OCI-LY7 (cell line): ENCODE measurements around the gene CRABP2. TPM values are rescaled to one million over a fixed set of nuclear protein-coding genes. Genes with fewer than 3 reads are reported as not detected.

Source experiments
- BruUV-seq: library from RNA; stranded (reverse); fragments of 400-500 nt; replicated peaks from 2 replicates; lab custom pipeline; 2021; lab: Mats Ljungman, UMichigan
- CTCF ChIA-PET: fragments of 300-600 bp; sonication (Branson Sonifier 250); formaldehyde crosslinking; loops from one replicate; lab custom pipeline; 2022; ENCODE audit warnings: antibody characterized with exemption; ENCODE audit not compliant: unreplicated experiment; lab: Charles Lee
- POLR2A ChIA-PET: fragments of 300-600 bp; sonication (Branson Sonifier 250); formaldehyde crosslinking; loops from one replicate; lab custom pipeline; 2022; ENCODE audit warnings: antibody characterized with exemption; lab: Charles Lee
- DNase-seq: peaks from one replicate; pipeline ENCODE4 v3.0.0-alpha.2; 2015; ENCODE audit warnings: low spot score
- H2AFZ ChIP-seq: fragments of 200-600 bp; sonication (generic), shearing (Covaris generic); 2 replicates; pipeline ENCODE4 v1.6.1; 2014; ENCODE audit warnings: mild to moderate bottlenecking, antibody characterized with exemption, low read length, moderate library complexity
- H3K27ac ChIP-seq: fragments of 200-600 bp; sonication (generic); 2 replicates; pipeline ENCODE4 v1.5.1; 2014; ENCODE audit warnings: mixed run types, low read depth, mild to moderate bottlenecking, moderate library complexity, low read length, inconsistent platforms; ENCODE audit not compliant: poor library complexity, severe bottlenecking
- H3K36me3 ChIP-seq: fragments of 200-600 bp; sonication (generic); 2 replicates; pipeline ENCODE4 v1.6.1; 2014; ENCODE audit warnings: mild to moderate bottlenecking, antibody characterized with exemption, low read length, moderate library complexity, mixed read lengths; ENCODE audit not compliant: insufficient read depth
- H3K4me1 ChIP-seq: fragments of 200-600 bp; sonication (generic); 2 replicates; pipeline ENCODE4 v1.5.1; 2014; ENCODE audit warnings: mild to moderate bottlenecking, low read length; ENCODE audit not compliant: insufficient read depth, poor library complexity, severe bottlenecking
- H3K4me2 ChIP-seq: fragments of 200-600 bp; sonication (generic); 2 replicates; pipeline ENCODE4 v1.6.1; 2014; ENCODE audit warnings: mild to moderate bottlenecking, low read length
- H3K4me3 ChIP-seq: fragments of 200-600 bp; sonication (generic); 2 replicates; pipeline ENCODE4 v1.5.1; 2014; ENCODE audit warnings: mild to moderate bottlenecking, low read depth, low read length; ENCODE audit not compliant: poor library complexity, severe bottlenecking
- H3K79me2 ChIP-seq: fragments of 200-600 bp; sonication (generic); 2 replicates; pipeline ENCODE4 v1.6.1; 2016; ENCODE audit warnings: low read depth, mild to moderate bottlenecking, low read length, moderate library complexity, mixed read lengths; ENCODE audit not compliant: insufficient read depth
- H3K9me2 ChIP-seq: fragments of 200-600 bp; sonication (generic); 2 replicates; pipeline ENCODE4 v1.6.1; 2016; ENCODE audit warnings: mild to moderate bottlenecking, low read length, mixed read lengths; ENCODE audit not compliant: insufficient read depth
- H3K9me3 ChIP-seq: fragments of 200-600 bp; sonication (generic); 2 replicates; pipeline ENCODE4 v1.6.1; 2014; ENCODE audit warnings: mild to moderate bottlenecking, mixed run types, low read length, mixed read lengths
- H4K20me1 ChIP-seq: fragments of 200-600 bp; sonication (generic); 2 replicates; pipeline ENCODE4 v1.6.1; 2014; ENCODE audit warnings: mild to moderate bottlenecking, antibody characterized with exemption, low read length, moderate library complexity, mixed read lengths; ENCODE audit not compliant: insufficient read depth
- EZH2phosphoT487 ChIP-seq: fragments of 200-600 bp; sonication (generic); IDR thresholded peaks from 2 replicates; pipeline ENCODE4 v1.6.1; 2018; ENCODE audit warnings: low read depth, borderline replicate concordance, mild to moderate bottlenecking, mixed run types, antibody characterized with exemption, low read length, moderate library complexity, mixed read lengths
- intact Hi-C: fragments of 100-400 bp; cut with micrococcal nuclease; formaldehyde crosslinking; loops from one replicate; pipeline ENCODE4 v1.10.0; 2022; ENCODE audit not compliant: unreplicated experiment
- total RNA-seq, 2 experiments: library from RNA; depleted of rRNA in 1 of 2; stranded (reverse); fragments of >200 nt in 1 of 2; shearing (Covaris generic) in 1 of 2; gene quantifications; 2 replicates each; pipeline ENCODE4 v1.2.3, GENCODE V29; 2014 to 2022
- TF ChIP-seq, protein P1 (sequence below): fragments of 200-600 bp; sonication (generic); conservative IDR thresholded peaks from 2 replicates; pipeline ENCODE4 v1.5.1; 2014; ENCODE audit warnings: mild to moderate bottlenecking, antibody characterized with exemption, low read length, moderate library complexity, mixed read lengths

Gene CRABP2
- total RNA-seq, 2 experiments from 2014 or later, result 2.1 to 2.8 TPM

DNA sequence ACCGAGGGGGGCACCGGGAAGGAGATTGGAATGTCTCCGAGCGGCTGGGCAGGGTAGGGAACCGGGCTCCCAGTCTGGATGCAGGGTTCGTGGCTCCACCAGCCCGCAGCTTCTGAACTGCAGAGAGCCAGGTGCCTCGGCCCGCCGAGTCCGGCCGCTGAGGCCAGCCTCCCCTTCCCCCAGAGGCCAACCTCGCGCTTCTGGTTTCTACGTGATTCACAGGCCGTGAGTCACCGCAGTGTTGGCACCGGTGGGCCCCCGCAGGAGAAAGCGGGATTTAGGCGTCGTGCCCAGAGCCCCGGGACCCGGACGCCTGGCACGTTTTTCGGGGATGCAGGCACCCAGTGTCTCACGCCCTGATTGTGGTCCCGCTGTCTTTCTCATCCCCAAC, 458 bp downstream of the CRABP2 start:
- Histone ChIP-seq H3K79me2 (no peaks in the 10 kb centered on the region), H4K20me1 (no peaks in the 10 kb centered on the region), H3K9me3 (no peaks in the 10 kb centered on the region), H3K27ac (no peak overlapping the region), H3K4me3 (no peak overlapping the region), H3K4me1 (peaks cover 17% of the 10 kb centered on the region), H3K4me2 (no peak overlapping the region), H2AFZ (no peak overlapping the region), H3K9me2 (no peaks in the 10 kb centered on the region), H3K36me3 (no peaks in the 10 kb centered on the region)
- POLR2A ChIA-PET, result no interaction called here
- no peak for TF ChIP-seq EZH2phosphoT487
- TF ChIP-seq, protein P1, sequence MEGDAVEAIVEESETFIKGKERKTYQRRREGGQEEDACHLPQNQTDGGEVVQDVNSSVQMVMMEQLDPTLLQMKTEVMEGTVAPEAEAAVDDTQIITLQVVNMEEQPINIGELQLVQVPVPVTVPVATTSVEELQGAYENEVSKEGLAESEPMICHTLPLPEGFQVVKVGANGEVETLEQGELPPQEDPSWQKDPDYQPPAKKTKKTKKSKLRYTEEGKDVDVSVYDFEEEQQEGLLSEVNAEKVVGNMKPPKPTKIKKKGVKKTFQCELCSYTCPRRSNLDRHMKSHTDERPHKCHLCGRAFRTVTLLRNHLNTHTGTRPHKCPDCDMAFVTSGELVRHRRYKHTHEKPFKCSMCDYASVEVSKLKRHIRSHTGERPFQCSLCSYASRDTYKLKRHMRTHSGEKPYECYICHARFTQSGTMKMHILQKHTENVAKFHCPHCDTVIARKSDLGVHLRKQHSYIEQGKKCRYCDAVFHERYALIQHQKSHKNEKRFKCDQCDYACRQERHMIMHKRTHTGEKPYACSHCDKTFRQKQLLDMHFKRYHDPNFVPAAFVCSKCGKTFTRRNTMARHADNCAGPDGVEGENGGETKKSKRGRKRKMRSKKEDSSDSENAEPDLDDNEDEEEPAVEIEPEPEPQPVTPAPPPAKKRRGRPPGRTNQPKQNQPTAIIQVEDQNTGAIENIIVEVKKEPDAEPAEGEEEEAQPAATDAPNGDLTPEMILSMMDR, result no peak
- intact Hi-C loops, result no loop called here
- BruUV-seq, result no TSS peak
- CTCF ChIA-PET, result interaction anchor here (2.6 kb wide), 1 partner anchor 16 kb away, joined by 19 read pairs; no protein-coding TSS in a partner anchor
- DNase-seq, result no peak

DNA sequence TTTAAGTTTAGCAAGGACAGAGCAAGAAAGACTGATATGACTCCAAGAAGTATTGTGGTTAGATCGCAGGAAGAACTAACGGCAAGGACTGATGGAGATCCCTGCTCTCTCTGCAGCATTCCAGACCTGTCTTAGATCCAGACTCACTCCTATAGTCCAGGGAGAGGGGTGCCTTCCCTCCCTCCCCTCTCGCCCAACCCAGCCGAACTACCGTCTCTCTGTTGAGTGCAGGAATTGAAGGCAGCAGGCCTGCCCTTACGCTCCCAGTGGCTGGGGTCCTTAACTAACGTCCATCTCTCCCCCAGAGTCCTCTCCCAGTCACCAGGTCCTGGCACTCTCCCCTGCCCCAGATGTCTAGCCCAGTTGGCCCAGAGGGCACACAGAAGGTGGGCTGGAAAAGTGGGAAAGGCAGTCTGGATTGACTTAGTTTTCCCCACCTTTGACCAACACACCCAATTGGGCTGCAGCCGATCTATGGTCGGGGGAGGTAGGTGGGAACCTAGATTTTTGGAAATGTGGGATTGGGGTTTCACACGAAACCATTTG, 1.1 kb downstream of the CRABP2 start:
- H3K79me2 ChIP-seq, result no peaks in the 10 kb centered on the region
- intact Hi-C loops, result no loop called here
- no peak overlapping the region for H2AFZ ChIP-seq
- ChIA-PET CTCF (no interaction called here), POLR2A (no interaction called here)
- no peaks in the 10 kb centered on the region for H3K9me2 ChIP-seq
- no peak overlapping the region for H3K4me3 ChIP-seq
- H3K9me3 ChIP-seq, result no peaks in the 10 kb centered on the region
- TF ChIP-seq, protein P1, result no peak
- no peak for TF ChIP-seq EZH2phosphoT487
- BruUV-seq, result no TSS peak
- H4K20me1 ChIP-seq, result no peaks in the 10 kb centered on the region
- no peak overlapping the region for H3K27ac ChIP-seq
- peaks cover 17% of the 10 kb centered on the region for H3K4me1 ChIP-seq
- no peaks in the 10 kb centered on the region for H3K36me3 ChIP-seq
- no peak overlapping the region for H3K4me2 ChIP-seq
- DNase-seq, result no peak

DNA sequence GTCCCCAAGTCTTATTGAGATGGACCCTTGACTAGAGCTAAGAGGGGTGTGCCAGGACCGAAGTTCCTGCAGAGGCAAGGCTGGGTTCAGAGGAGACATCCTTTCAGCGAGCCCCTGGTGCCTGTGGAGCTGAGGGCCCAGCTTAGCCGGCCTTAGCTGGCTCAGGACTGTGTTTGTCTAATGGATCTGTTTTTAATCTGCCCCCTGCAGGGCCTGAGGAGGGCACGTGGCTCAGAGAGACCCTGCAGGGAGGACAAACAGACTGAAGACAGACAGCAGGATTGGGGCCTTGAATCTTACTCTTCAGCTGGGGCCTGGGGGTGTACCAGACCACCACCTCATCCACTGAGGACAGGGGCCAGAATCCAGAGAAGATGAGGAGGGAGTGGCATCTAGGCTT, 1.6 kb downstream of the CRABP2 start:
- no peak for DNase-seq
- Histone ChIP-seq H2AFZ (no peak overlapping the region), H3K36me3 (no peaks in the 10 kb centered on the region), H4K20me1 (no peaks in the 10 kb centered on the region), H3K27ac (no peak overlapping the region), H3K4me1 (peaks cover 17% of the 10 kb centered on the region), H3K4me3 (no peak overlapping the region), H3K4me2 (no peak overlapping the region), H3K79me2 (no peaks in the 10 kb centered on the region), H3K9me3 (no peaks in the 10 kb centered on the region), H3K9me2 (no peaks in the 10 kb centered on the region)
- POLR2A ChIA-PET, result no interaction called here
- TF ChIP-seq EZH2phosphoT487, result no peak
- TF ChIP-seq, protein P1, result no peak
- intact Hi-C loops, result no loop called here
- BruUV-seq, result no TSS peak
- CTCF ChIA-PET, result interaction anchor here (0.6 kb wide), 1 partner anchor 80 kb away, joined by 3 read pairs; no protein-coding TSS in a partner anchor
